ELR (cell line): ENCODE results near the gene P2RX7.

ENCODE experiments used
- DNase-seq: peaks from one replicate; pipeline ENCODE4 v3.0.0-alpha.2; 2015; ENCODE audit warnings: low read depth

The P2RX7 gene

GRCh38 chr12:121110211-121110940 lies 22.3 kb upstream of the P2RX7 start:
- DNase-seq: peak; percentile 69

GRCh38 chr12:121111684-121112083 lies 21.0 kb upstream of the P2RX7 start:
- DNase-seq: no peak

- no peak for DNase-seq
These were observed 20.2 kb upstream of the P2RX7 start for GRCh38 chr12:121112496-121112895.

- DNase-seq: no peak
These were observed 19.6 kb upstream of the P2RX7 start for GRCh38 chr12:121113057-121113456.

DNA sequence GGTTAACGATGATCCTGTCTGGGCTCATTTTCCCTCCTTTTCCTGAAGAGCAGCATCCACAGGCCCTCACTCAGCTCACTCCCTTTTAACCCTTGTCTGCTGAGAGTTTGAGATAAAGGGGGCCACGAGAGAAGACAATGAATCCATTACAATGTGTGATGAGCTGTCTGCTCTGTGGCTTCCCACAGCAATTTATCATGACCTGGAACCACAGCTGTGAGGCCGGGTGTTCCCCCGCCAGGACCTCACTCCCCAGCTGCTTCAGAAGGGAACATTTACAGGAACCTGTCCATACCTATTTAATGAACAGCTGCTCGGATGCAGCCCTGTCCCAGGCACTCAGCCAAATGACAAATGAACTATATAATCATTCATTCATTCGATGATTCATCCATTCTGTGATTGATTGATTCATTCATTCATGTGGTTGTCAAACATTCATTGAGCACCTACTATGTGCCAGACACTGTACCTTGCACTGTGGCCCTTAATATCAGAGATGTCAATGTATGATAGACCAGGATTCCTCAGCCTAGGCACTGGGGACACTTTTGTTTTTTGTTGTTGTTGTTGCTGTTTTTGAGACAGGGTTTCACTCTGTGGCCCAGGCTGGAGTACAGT lies 18.5 kb upstream of the P2RX7 start:
- DNase-seq: peak; percentile 20

GRCh38 chr12:121114806-121115205 lies 17.9 kb upstream of the P2RX7 start:
- DNase-seq: no peak

GRCh38 chr12:121115530-121115929 lies 17.1 kb upstream of the P2RX7 start:
- no peak for DNase-seq

DNA sequence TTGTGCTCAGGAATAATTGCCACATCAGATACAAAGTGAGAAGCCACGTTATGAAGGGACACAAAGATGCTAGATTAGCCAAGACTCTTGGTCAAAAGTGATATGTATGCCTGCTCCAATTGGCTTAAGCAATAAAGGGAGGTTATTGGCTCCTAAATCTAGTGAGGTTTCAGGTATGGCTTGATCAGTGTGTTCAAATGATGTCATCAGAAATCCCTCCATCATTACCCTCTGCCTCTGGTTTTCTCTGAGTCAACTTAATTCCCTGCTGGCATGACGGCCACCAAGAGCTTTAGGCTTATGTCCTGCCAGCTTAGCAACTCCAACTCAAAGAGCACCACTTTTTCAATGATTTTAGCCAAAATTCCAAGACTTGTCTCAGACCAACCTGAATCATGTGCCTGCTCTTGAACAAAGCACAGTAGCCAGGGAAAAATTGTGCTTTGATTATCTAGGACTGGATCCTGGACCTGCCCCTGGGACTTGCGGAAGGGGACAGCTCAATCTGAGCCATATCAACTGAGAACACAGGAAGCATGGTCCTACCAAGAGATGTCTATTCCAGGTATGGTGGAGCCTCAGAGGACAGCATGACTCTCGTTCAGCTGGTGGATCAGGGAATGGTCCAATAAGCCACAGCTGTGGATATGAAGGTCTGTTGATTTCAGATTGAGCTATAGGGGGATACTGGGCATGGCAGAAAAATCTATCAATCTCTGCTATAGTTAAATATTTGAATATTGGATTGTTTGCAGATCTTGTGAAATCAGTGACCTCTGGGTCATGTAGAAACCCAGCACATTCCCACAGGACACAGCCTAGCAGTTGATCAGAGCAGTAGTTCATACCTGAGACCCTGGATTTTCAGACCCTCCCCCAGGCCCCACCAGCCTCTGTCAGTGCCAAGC lies 16.1 kb upstream of the P2RX7 start:
- DNase-seq: no peak

DNA sequence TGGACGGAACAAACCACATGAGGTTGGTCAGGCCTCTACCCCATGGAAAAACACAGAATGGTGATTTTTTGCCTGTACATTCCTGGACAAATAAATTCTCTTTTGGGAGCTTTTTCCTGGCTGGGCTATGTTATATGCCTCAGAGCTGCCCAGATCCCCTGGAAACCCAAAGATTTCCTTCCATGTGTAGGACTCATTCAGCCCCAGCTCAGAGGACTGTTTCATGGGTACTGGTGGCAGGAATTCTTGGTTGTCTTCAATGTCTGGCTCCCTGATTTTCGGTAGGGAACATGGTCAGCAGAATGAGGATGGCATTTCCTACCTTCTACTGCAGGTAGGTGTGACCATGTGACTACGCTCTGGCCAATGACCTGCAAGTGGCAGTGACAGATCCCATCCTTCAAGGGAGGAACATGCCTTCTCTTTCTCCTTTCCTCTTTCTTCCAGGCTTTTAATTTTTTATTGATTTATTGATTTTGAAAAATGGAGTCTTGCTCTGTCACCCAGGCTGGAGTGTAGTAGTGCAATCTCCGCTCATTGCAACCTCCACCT lies 15.4 kb upstream of the P2RX7 start:
- DNase-seq: no peak

GRCh38 chr12:121120323-121120722 lies 12.4 kb upstream of the P2RX7 start:
- DNase-seq: peak; percentile 25

DNA sequence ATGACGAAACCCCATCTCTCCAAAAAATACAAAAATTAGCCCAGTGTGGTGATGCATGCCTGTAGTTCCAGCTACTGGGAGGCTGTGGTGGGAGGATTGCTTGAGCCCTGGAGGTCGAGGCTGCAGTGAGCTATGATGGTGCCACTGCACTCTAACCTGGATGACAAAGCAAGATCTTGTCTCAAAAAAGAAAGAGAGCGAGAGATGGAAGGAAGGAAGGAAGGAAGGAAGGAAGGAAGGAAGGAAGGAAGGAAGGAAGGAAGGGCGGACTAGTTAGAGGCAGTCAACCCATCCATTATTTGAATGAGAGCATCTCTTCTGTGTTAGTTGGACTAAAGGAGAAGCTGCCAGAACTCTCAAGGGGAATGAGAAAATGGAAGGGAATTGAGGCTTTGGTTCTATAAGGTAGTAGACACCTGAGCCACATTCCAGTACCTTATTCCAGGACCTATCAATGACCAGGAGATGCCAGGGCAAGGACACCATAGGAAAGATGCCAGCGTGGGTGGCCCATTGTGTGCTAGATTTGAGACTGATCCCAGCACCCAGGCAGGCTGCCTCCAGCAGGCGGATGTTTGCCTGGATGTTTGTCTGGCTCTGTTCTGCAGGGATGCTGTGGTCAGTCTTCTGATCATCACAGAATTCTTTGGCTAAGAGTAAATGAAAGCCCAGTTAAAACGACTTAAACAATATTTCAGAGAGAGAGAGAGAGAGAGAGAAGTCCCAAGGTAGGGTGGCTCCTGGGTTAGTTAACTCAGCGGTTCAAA lies 11.5 kb upstream of the P2RX7 start:
- DNase-seq: no peak

GRCh38 chr12:121121805-121122204 lies 10.9 kb upstream of the P2RX7 start:
- no peak for DNase-seq

DNA sequence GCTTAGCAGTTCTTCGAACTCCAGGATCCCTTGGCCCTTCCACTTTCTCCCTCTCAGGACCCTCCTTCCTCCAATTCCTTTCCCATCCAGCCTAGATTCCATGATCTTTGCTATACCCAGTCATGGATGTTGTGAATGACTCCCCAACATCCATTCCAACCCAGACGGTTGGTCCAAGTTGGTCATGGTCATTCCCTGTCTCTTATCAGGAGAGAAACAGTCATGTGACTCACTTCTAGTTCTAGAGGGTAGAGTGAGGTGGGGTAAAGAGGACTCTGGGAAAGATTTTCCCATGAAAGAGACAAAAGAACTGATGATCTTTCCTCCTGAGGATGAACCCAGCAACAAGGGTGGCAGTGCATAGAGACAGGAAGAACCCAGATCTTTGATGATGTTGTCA lies 9.2 kb upstream of the P2RX7 start:
- no peak for DNase-seq

DNA sequence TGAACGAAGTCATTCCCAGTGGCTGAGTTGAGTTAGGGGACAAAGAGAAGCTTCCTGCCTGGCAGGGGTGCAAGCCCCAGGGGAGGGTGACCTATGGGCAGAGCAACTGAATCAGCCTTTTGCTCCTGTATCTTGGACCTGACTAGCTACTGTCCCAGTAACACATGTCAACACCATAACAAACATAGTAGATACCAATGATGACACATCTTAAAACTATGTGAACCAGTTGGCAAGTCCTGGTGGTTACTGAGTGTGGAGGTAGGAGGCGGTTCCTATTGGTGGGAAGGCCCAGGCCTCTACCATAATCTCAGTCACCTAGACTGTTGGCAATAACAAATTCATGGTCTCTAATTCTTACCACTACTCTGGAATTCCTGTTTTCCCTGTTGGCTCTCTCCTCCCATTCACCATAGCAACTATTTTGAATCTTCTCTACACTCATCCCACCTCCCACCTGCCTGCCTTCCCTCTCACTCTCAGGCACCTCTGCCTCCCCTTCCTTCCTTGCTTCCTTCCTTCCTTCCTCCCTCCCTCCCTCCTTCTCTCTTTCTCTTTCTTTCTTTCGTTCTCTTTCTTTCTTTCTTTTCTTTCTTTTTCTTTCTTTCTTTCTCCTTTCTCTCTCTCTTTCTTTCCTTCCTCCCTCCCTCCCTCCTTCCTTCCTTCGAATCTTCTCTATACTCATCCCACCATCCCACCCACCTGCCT lies 8.1 kb upstream of the P2RX7 start:
- DNase-seq: peak; percentile 96

DNA sequence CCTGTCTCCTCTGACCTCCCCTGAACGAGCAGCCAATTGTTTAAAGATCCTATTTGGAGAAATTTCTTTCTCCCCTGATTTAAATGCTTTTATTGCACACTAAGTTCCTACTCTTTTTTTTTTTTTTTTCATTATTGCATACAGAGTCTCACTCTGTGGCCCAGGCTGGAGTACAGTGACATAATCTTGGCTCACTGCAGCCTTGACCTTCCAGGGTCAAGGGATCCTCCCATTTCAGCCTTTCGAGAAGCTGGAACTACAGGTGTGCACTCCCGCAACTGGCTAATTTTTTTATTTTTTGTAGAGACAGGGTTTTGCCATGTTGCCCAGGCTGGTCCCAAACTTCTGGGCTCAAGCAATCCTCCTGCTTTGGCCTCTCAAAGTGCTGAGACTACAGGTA lies 5.2 kb upstream of the P2RX7 start:
- no peak for DNase-seq

DNA sequence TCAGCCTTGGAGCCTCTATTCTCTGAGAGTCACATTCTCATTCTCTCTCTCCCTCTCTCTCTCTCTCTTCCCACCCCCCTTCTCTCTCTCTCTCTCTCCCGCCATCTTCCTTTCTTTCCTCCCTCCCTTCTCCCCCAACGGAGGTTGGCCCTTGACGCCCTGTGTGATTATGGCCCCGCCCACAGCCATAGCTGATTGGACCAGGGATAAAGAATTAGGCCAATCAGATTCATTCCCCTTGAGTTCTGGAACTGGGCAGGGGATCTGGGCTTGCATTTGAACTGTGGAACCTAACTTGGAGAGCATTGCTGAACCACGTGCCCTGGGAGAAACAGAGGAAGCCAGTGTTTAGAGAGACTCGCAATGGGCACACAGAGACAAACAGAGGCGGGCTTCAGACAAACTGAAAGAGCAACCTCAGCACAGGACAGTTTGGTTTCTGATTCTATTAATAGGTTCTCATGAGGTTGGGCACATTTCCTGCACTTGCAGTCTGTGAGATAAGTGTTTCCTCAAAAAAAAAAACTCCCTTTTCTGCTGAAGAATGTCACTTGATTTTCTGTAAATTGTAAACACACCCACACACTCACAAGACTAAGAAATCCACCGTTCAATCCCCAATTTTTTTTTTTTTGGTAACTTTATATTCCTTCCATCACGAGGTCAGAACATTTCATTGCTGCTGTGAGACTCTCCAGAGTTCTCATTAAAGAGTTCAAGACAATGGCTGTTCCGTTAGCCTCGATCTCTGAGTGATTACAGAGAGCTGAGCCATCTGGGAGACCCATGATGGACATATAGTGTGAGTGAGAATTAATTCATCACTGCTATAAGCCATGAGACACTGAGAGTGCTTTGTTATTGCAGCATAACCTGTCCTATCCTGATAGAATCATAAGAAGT lies 3.5 kb upstream of the P2RX7 start:
- peak; percentile 9 for DNase-seq

- DNase-seq: no peak
These were observed 2.9 kb upstream of the P2RX7 start for GRCh38 chr12:121129811-121130147.

DNA sequence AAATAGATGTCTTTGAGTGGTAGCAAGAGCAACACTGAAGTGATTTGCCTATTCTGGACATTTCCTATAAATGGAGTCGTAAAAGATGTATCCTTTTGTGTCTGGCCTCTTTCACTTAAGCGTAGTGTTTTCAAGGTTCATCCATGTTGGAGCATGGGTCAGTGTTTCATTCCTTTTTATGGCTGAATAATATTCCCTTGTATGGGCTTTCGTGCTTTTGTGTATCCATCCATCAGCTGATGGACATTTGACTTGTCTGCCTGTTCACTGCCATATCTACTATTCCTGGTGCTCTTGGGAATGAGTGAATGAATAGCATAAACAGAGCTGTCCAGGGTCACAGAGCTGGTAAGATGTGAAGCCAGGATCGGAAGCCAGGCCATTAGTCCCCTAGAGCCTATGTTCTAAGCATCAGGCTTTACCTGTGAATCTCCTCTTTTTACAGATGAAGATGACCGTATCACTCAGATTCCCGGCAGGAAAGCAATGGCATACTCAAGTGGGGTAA lies 1.8 kb upstream of the P2RX7 start:
- DNase-seq: no peak

DNA sequence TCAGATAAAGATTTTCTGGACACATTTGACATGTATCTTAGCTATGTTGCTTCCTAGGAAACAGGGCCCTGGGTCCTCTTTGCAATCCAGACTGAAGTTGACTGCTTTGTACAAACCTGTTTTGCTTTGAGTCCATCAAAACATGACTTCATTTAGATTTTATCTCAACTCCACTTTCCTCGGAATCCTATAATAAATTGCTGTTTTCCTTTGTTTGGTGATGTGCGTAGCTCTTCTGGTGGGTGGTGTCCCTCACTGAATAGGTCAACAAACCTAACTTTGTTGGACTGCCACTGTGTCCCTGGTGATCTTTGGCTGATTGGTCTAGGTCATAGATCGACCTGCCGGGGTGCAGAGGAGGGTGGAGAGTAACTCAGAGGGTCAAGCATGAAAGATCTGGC lies 735 bp upstream of the P2RX7 start:
- DNase-seq: no peak

DNA sequence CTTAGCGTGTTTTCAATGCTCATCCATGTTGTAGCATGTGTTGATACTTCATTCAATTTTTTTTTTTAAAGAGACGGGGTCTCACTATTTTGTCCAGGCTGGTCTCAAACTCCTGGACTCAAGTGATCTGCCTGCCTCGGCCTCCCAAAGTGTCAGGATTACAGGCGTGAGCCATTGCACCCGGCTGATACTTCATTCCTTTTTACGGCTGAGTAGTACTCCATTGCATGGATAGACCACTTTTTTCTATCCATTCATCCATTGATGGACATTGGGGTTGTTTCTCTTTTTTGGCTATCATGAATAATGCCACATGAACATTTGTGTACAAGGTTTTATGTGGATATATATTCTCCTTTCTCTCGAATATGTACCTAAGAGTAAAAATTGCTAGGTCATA lies 1.2 kb downstream of the P2RX7 start:
- no peak for DNase-seq
